Stimulated activated CD4-positive, alpha-beta T cell treated with anti-CD3 and anti-CD28 coated beads, Interleukin-15, amount 100 ng/mL, for 1 hour (primary cell): ENCODE data around the gene OR4M1.
"Not testable (repeated sequence)": the region's sequence is repeated elsewhere in the genome, so short reads cannot be mapped to it uniquely, and the experiment has no call there.

ENCODE experiments used
- DNase-seq, 2 donors: peaks; one replicate each; pipeline ENCODE4 v3.0.0-alpha.2; 2020; ENCODE audit warnings: low read depth in 1 of 2, low spot score in 1 of 2

The OR4M1 gene

GRCh38 chr14:19821016-19821415, 47.7 kb downstream of the OR4M1 start:
- not testable (repeated sequence) for DNase-seq

- DNase-seq: no peak
Measured at GRCh38 chr14:19823178-19823577, 49.9 kb downstream of the OR4M1 start.

- DNase-seq: no peak
Measured at GRCh38 chr14:19823765-19824164, 50.5 kb downstream of the OR4M1 start.

GRCh38 chr14:19827626-19828244, 54.4 kb downstream of the OR4M1 start:
- DNase-seq: not testable (repeated sequence)

GRCh38 chr14:19828314-19828713, 55.0 kb downstream of the OR4M1 start:
- no peak for DNase-seq
